VCaP (cell line): ENCODE results near the gene EIF2B1.

Experiments
- H3K27ac ChIP-seq: fragments of 450-650 bp; 2 replicates; pipeline ENCODE4 v1.5.1; 2017
- TF ChIP-seq, protein P1 (sequence below): fragments of 450-650 bp; conservative IDR thresholded peaks from 2 replicates; pipeline ENCODE4 v1.5.1; 2017; ENCODE audit warnings: mild to moderate bottlenecking, moderate library complexity

Gene EIF2B1

DNA sequence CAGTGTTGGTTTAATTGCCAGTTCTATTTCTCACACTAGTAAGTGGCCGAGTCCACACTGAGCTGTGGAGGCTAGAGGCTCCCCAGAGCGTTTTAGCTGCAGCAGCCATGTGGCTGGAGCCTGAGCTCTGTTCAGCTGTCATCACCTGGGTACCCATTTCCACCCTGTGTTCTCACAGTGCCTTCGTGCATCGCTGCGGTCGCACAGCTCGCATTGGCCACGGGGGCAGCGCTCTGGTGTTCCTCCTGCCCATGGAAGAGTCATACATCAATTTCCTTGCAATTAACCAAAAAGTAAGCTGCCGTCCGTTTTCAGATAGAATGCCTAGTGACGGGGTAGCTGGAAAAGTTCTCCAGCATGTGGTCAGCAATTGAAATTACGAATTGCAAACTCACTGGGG is 15.9 kb downstream of the EIF2B1 start:
- TF ChIP-seq, protein P1, sequence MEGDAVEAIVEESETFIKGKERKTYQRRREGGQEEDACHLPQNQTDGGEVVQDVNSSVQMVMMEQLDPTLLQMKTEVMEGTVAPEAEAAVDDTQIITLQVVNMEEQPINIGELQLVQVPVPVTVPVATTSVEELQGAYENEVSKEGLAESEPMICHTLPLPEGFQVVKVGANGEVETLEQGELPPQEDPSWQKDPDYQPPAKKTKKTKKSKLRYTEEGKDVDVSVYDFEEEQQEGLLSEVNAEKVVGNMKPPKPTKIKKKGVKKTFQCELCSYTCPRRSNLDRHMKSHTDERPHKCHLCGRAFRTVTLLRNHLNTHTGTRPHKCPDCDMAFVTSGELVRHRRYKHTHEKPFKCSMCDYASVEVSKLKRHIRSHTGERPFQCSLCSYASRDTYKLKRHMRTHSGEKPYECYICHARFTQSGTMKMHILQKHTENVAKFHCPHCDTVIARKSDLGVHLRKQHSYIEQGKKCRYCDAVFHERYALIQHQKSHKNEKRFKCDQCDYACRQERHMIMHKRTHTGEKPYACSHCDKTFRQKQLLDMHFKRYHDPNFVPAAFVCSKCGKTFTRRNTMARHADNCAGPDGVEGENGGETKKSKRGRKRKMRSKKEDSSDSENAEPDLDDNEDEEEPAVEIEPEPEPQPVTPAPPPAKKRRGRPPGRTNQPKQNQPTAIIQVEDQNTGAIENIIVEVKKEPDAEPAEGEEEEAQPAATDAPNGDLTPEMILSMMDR = no peak
- no peak overlapping the region for H3K27ac ChIP-seq

- TF ChIP-seq, protein P1 = no peak
- H3K27ac ChIP-seq = no peak overlapping the region
Observed at GRCh38 chr12:123617144-123617543, 16.3 kb downstream of the EIF2B1 start.

DNA sequence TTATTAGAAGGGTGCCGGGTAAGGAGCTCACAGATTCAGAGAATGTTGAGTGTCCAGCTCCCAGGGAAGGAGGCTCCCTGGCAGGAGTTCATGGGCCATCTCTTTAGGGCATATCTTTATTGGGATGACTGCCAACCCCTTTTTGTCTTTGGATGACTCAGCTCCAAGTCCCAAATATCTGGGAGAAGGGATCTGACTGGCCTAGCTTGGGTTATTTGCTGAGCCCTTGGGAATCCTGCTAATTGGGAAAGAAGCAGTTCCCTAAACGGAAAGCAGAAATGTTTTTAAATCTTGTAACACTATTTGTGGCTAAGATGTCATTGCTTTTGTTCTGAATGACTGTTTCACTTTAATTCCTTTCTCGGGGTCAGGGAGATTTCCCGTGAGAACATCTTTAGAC is 19.0 kb downstream of the EIF2B1 start:
- TF ChIP-seq, protein P1 = no peak
- H3K27ac ChIP-seq = no peak overlapping the region

- TF ChIP-seq, protein P1 = no peak
- no peak overlapping the region for H3K27ac ChIP-seq
Observed at GRCh38 chr12:123614110-123614509, 19.4 kb downstream of the EIF2B1 start.

DNA sequence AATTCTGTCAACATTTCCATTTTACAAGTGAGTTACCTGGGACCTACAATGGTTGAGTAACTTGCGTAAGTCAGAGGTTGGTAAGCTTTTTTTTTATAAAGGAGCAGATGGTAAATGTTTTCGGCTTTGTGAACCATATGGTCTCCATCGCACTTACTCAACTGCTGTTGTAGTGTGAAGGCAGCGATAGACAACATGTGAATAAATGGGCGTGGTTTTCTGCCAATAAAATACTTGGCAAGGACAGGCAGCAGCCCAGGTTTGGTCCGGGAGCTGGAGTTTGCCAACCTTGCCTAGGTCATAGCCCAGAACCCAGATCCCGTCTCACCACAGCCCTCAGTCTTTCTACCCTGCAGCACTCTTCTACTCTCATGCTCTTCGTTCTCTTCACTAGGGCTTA is 25.3 kb downstream of the EIF2B1 start:
- no peak overlapping the region for H3K27ac ChIP-seq
- TF ChIP-seq, protein P1 = no peak

- TF ChIP-seq, protein P1 = no peak
- H3K27ac ChIP-seq = no peak overlapping the region
Observed at GRCh38 chr12:123607756-123608155, 25.7 kb downstream of the EIF2B1 start.

GRCh38 chr12:123603495-123603894 is 30.0 kb downstream of the EIF2B1 start:
- peak overlapping the region; percentile 94 for H3K27ac ChIP-seq

- H3K27ac ChIP-seq = peak overlapping the region; percentile 94
- TF ChIP-seq, protein P1 = no peak
Observed at GRCh38 chr12:123602651-123603195, 30.8 kb downstream of the EIF2B1 start.
